PFSK-1 (cell line): ENCODE data around the gene TBC1D7.

Experiments
- POLR2AphosphoS5 ChIP-seq: IDR thresholded peaks from 2 replicates; pipeline ENCODE4 v1.6.1; 2012; ENCODE audit warnings: low read depth, mild to moderate bottlenecking, control low read depth, low read length, moderate library complexity
- REST ChIP-seq, 2 experiments: IDR thresholded peaks; 2 replicates each; pipeline versions ENCODE4 v1.6.1 to v1.8.0; 2011 to 2012; ENCODE audit warnings: low read depth in 2 of 2, low read length in 2 of 2, control low read depth in 1 of 2, inconsistent platforms in 1 of 2, mild to moderate bottlenecking in 1 of 2, moderate library complexity in 1 of 2; ENCODE audit not compliant: insufficient read depth in 1 of 2

GRCh38 chr6:13375360-13375878, 47.1 kb upstream of the TBC1D7 start:
- no peak for TF ChIP-seq REST (IDR thresholded peaks at IDR 0.05; ENCODE audit: insufficient read depth in 1 of 2, low read depth in 2 of 2, low read length in 2 of 2)
- no peak for TF ChIP-seq POLR2AphosphoS5
